A673 (cell line): ENCODE data around the gene HES5. TPM values are rescaled to one million over a fixed set of nuclear protein-coding genes. Genes with fewer than 3 reads are reported as not detected.

Experiments used
- BruUV-seq: library from RNA; stranded (reverse); fragments of 400-500 nt; replicated peaks from 2 replicates; lab custom pipeline; 2021; lab: Mats Ljungman, UMichigan
- CTCF ChIA-PET: fragments of 300-600 bp; sonication (Branson Sonifier 250); formaldehyde crosslinking; loops from one replicate; lab custom pipeline; 2022; ENCODE audit warnings: antibody characterized with exemption; lab: Charles Lee
- POLR2A ChIA-PET: fragments of 300-600 bp; sonication (Branson Sonifier 250); formaldehyde crosslinking; loops from one replicate; lab custom pipeline; 2022; ENCODE audit warnings: antibody characterized with exemption; ENCODE audit not compliant: low non-redundant PET; lab: Charles Lee
- DNase-seq: peaks from one replicate; pipeline ENCODE4 v3.0.0-alpha.2; 2015; ENCODE audit warnings: low spot score
- H3K27ac ChIP-seq: fragments of 200-600 bp; sonication (generic); 2 replicates; pipeline ENCODE4 v1.5.1; 2016; ENCODE audit warnings: mixed run types, low read depth, mild to moderate bottlenecking, mixed read lengths, antibody characterized with exemption, low read length; ENCODE audit not compliant: poor library complexity, severe bottlenecking
- H3K27me3 ChIP-seq: fragments of 200-600 bp; sonication (generic); replicated peaks from 2 replicates; pipeline ENCODE4 v1.6.1; 2017; ENCODE audit warnings: mixed run types, low read depth, mild to moderate bottlenecking, mixed read lengths, antibody characterized with exemption, low read length; ENCODE audit not compliant: insufficient read depth, poor library complexity
- H3K36me3 ChIP-seq: fragments of 200-600 bp; sonication (generic); 2 replicates; pipeline ENCODE4 v1.6.1; 2016; ENCODE audit warnings: mixed run types, mild to moderate bottlenecking, mixed read lengths, antibody characterized with exemption, low read length; ENCODE audit not compliant: insufficient read depth, poor library complexity, severe bottlenecking
- H3K4me1 ChIP-seq: fragments of 200-600 bp; sonication (generic); 2 replicates; pipeline ENCODE4 v1.6.1; 2017; ENCODE audit warnings: mixed run types, mild to moderate bottlenecking, mixed read lengths, antibody characterized with exemption, low read length; ENCODE audit not compliant: insufficient read depth, poor library complexity, severe bottlenecking
- H3K4me3 ChIP-seq: fragments of 200-600 bp; sonication (generic); 2 replicates; pipeline ENCODE4 v1.5.1; 2016; ENCODE audit warnings: low read depth, mixed run types, mild to moderate bottlenecking, mixed read lengths, low read length; ENCODE audit not compliant: poor library complexity, severe bottlenecking
- H3K9me3 ChIP-seq: fragments of 200-600 bp; sonication (generic); 2 replicates; pipeline ENCODE4 v1.6.1; 2016; ENCODE audit warnings: mixed run types, low read depth, mild to moderate bottlenecking, mixed read lengths, antibody characterized with exemption, low read length; ENCODE audit not compliant: poor library complexity, severe bottlenecking
- EZH2 ChIP-seq: fragments of 200-600 bp; sonication (generic); IDR thresholded peaks from 2 replicates; pipeline ENCODE4 v1.6.1; 2017; ENCODE audit warnings: borderline replicate concordance, low read depth, mild to moderate bottlenecking, mixed read lengths, antibody characterized with exemption, low read length; ENCODE audit not compliant: poor library complexity, severe bottlenecking
- intact Hi-C: fragments of 100-400 bp; cut with micrococcal nuclease; formaldehyde crosslinking; loops from one replicate; pipeline ENCODE4 v1.10.0; 2022; ENCODE audit not compliant: unreplicated experiment
- total RNA-seq: library from RNA; stranded (reverse); gene quantifications from 2 replicates; pipeline ENCODE4 v1.2.3, GENCODE V29; 2021
- TF ChIP-seq, protein P1 (sequence below): fragments of 300-800, 200-600 bp; sonication (generic); conservative IDR thresholded peaks from 2 replicates; pipeline ENCODE4 v1.5.1; 2017; ENCODE audit warnings: low read depth, mild to moderate bottlenecking, antibody characterized with exemption, low read length, moderate library complexity, mixed read lengths

HES5 gene
- total RNA-seq, 1 experiment from 2014 or later = not detected

- H3K27ac ChIP-seq = no peak overlapping the region
- intact Hi-C loops = no loop called here
- no peak for TF ChIP-seq EZH2
- TF ChIP-seq, protein P1, sequence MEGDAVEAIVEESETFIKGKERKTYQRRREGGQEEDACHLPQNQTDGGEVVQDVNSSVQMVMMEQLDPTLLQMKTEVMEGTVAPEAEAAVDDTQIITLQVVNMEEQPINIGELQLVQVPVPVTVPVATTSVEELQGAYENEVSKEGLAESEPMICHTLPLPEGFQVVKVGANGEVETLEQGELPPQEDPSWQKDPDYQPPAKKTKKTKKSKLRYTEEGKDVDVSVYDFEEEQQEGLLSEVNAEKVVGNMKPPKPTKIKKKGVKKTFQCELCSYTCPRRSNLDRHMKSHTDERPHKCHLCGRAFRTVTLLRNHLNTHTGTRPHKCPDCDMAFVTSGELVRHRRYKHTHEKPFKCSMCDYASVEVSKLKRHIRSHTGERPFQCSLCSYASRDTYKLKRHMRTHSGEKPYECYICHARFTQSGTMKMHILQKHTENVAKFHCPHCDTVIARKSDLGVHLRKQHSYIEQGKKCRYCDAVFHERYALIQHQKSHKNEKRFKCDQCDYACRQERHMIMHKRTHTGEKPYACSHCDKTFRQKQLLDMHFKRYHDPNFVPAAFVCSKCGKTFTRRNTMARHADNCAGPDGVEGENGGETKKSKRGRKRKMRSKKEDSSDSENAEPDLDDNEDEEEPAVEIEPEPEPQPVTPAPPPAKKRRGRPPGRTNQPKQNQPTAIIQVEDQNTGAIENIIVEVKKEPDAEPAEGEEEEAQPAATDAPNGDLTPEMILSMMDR = no peak
Measured at GRCh38 chr1:2523191-2523890, 6.7 kb downstream of the HES5 start.

GRCh38 chr1:2522230-2522629 is 7.8 kb downstream of the HES5 start:
- Histone ChIP-seq H3K27ac (no peak overlapping the region), H3K4me1 (peaks cover 11% of the 10 kb centered on the region), H3K4me3 (no peak overlapping the region), H3K27me3 (no peaks in the 10 kb centered on the region), H3K9me3 (no peaks in the 10 kb centered on the region), H3K36me3 (peaks cover 44% of the 10 kb centered on the region)
- no TSS peak for BruUV-seq
- no peak for DNase-seq
- CTCF ChIA-PET = no interaction called here
- intact Hi-C loops = no loop called here
- TF ChIP-seq EZH2 = no peak
- TF ChIP-seq, protein P1 = no peak
- POLR2A ChIA-PET = no interaction called here

More at GRCh38 chr1:2523191-2523890, 6.7 kb downstream of the HES5 start:
- ChIA-PET POLR2A (no interaction called here), CTCF (no interaction called here)
- Histone ChIP-seq H3K4me1 (peaks cover 11% of the 10 kb centered on the region), H3K36me3 (peaks cover 33% of the 10 kb centered on the region), H3K27me3 (peaks cover 7% of the 10 kb centered on the region), H3K4me3 (no peak overlapping the region), H3K9me3 (no peaks in the 10 kb centered on the region)
- BruUV-seq = no TSS peak
- DNase-seq = no peak

DNA sequence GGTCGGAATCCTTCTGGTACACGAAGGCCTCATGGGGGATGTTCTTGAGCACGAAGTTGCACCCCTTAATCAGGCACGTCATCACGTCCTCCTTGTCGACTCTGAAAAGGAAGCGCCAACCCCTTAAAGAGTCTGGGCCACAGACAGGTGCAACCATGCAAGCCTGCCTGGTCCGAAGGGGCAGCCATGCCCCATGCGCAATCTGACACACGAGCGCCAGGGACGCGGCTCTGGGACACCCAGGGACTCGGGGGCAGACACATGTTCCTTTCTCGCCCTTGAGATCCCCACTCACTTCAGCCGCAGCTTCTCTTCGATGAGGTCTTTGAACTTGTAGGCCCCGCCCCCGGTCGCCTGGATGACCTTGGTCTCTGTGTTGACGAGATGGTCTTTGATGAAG is 9.3 kb downstream of the HES5 start:
- BruUV-seq = no TSS peak
- Histone ChIP-seq H3K36me3 (peaks cover 58% of the 10 kb centered on the region), H3K27me3 (no peaks in the 10 kb centered on the region), H3K27ac (no peak overlapping the region), H3K9me3 (no peaks in the 10 kb centered on the region), H3K4me3 (no peak overlapping the region), H3K4me1 (peaks cover 8% of the 10 kb centered on the region)
- CTCF ChIA-PET = no interaction called here
- intact Hi-C loops = no loop called here
- TF ChIP-seq, protein P1 = no peak
- no peak for TF ChIP-seq EZH2
- DNase-seq = no peak
- POLR2A ChIA-PET = no interaction called here
